ENCODE results near the gene RHBDD1.

RHBDD1 gene

GRCh38 chr2:226994775-226995174, 158.9 kb downstream of the RHBDD1 start:
- Histone ChIP-seq H3K4me1 (ENCODE audit: control insufficient read depth, low read length) (no peaks in the 10 kb centered on the region), H4K20me1 (ENCODE audit: control insufficient read depth, insufficient read depth, low read depth, low read length) (no peaks in the 10 kb centered on the region), H3K4me2 (ENCODE audit: low read length) (no peak overlapping the region), H3K36me3 (ENCODE audit: control insufficient read depth, low read length) (peaks cover 7% of the 10 kb centered on the region; the same call in 1 of the 2 replicates), H3K4me3 (ENCODE audit: low read length) (no peak overlapping the region), H3K79me2 (ENCODE audit: control insufficient read depth, low read length) (no peaks in the 10 kb centered on the region), H3K27ac (ENCODE audit: low read depth, low read length) (no peak overlapping the region), H3F3A (ENCODE audit: control insufficient read depth, insufficient read depth) (no peaks in the 10 kb centered on the region), H3K9me3 (ENCODE audit: control insufficient read depth, insufficient read depth, low read length) (no peaks in the 10 kb centered on the region), H3K9me2 (replicated peaks; ENCODE audit: control insufficient read depth, low read length) (no peaks in the 10 kb centered on the region), H3K27me3 (ENCODE audit: control insufficient read depth, low read length) (no peaks in the 10 kb centered on the region)
- TF ChIP-seq, protein P1, sequence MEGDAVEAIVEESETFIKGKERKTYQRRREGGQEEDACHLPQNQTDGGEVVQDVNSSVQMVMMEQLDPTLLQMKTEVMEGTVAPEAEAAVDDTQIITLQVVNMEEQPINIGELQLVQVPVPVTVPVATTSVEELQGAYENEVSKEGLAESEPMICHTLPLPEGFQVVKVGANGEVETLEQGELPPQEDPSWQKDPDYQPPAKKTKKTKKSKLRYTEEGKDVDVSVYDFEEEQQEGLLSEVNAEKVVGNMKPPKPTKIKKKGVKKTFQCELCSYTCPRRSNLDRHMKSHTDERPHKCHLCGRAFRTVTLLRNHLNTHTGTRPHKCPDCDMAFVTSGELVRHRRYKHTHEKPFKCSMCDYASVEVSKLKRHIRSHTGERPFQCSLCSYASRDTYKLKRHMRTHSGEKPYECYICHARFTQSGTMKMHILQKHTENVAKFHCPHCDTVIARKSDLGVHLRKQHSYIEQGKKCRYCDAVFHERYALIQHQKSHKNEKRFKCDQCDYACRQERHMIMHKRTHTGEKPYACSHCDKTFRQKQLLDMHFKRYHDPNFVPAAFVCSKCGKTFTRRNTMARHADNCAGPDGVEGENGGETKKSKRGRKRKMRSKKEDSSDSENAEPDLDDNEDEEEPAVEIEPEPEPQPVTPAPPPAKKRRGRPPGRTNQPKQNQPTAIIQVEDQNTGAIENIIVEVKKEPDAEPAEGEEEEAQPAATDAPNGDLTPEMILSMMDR (IDR thresholded peaks at IDR 0.05; ENCODE audit: low read depth, low read length, poor library complexity, severe bottlenecking): no peak
- TF ChIP-seq EZH2phosphoT487 (IDR thresholded peaks at IDR 0.05; ENCODE audit: borderline replicate concordance, low read length): no peak

GRCh38 chr2:226995625-226996041, 159.8 kb downstream of the RHBDD1 start:
- H3K4me2 ChIP-seq (ENCODE audit: low read length): no peak overlapping the region
- H3K79me2 ChIP-seq (ENCODE audit: control insufficient read depth, low read length): no peaks in the 10 kb centered on the region
- no peaks in the 10 kb centered on the region for H3K9me2 ChIP-seq (replicated peaks; ENCODE audit: control insufficient read depth, low read length)
- no peaks in the 10 kb centered on the region for H4K20me1 ChIP-seq (ENCODE audit: control insufficient read depth, insufficient read depth, low read depth, low read length)
- TF ChIP-seq, protein P1 (IDR thresholded peaks at IDR 0.05; ENCODE audit: low read depth, low read length, poor library complexity, severe bottlenecking): no peak
- TF ChIP-seq EZH2phosphoT487 (IDR thresholded peaks at IDR 0.05; ENCODE audit: borderline replicate concordance, low read length): no peak
- H3K4me1 ChIP-seq (ENCODE audit: control insufficient read depth, low read length): no peaks in the 10 kb centered on the region
- H3K27ac ChIP-seq (ENCODE audit: low read depth, low read length): no peak overlapping the region
- no peaks in the 10 kb centered on the region for H3F3A ChIP-seq (ENCODE audit: control insufficient read depth, insufficient read depth)
- no peak overlapping the region for H3K4me3 ChIP-seq (ENCODE audit: low read length)
- no peaks in the 10 kb centered on the region for H3K9me3 ChIP-seq (ENCODE audit: control insufficient read depth, insufficient read depth, low read length)
- H3K36me3 ChIP-seq (ENCODE audit: control insufficient read depth, low read length): peaks cover 7% of the 10 kb centered on the region; the same call in 1 of the 2 replicates
- H3K27me3 ChIP-seq (ENCODE audit: control insufficient read depth, low read length): no peaks in the 10 kb centered on the region

- Histone ChIP-seq H4K20me1 (ENCODE audit: control insufficient read depth, insufficient read depth, low read depth, low read length) (no peaks in the 10 kb centered on the region), H3K27me3 (ENCODE audit: control insufficient read depth, low read length) (no peaks in the 10 kb centered on the region), H3K4me1 (ENCODE audit: control insufficient read depth, low read length) (no peaks in the 10 kb centered on the region), H3K79me2 (ENCODE audit: control insufficient read depth, low read length) (no peaks in the 10 kb centered on the region), H3K27ac (ENCODE audit: low read depth, low read length) (no peak overlapping the region), H3K9me3 (ENCODE audit: control insufficient read depth, insufficient read depth, low read length) (no peaks in the 10 kb centered on the region), H3K9me2 (replicated peaks; ENCODE audit: control insufficient read depth, low read length) (no peaks in the 10 kb centered on the region), H3F3A (ENCODE audit: control insufficient read depth, insufficient read depth) (no peaks in the 10 kb centered on the region), H3K4me3 (ENCODE audit: low read length) (no peak overlapping the region), H3K36me3 (ENCODE audit: control insufficient read depth, low read length) (peaks cover 7% of the 10 kb centered on the region; the same call in 1 of the 2 replicates), H3K4me2 (ENCODE audit: low read length) (no peak overlapping the region)
- TF ChIP-seq, protein P1 (IDR thresholded peaks at IDR 0.05; ENCODE audit: low read depth, low read length, poor library complexity, severe bottlenecking): no peak
- no peak for TF ChIP-seq EZH2phosphoT487 (IDR thresholded peaks at IDR 0.05; ENCODE audit: borderline replicate concordance, low read length)
Measured at GRCh38 chr2:226999661-227000060, 163.8 kb downstream of the RHBDD1 start.
